Ishikawa (cell line): Measurements from ENCODE around the gene RS1.

ENCODE experiments used
- CEBPB ChIP-seq: IDR thresholded peaks from 2 replicates; pipeline ENCODE4 v1.6.1; 2012
- CREB1 ChIP-seq: IDR thresholded peaks from 2 replicates; pipeline ENCODE4 v1.6.1; 2012; ENCODE audit warnings: low read depth
- EGR1 ChIP-seq: IDR thresholded peaks from 2 replicates; pipeline ENCODE4 v1.6.1; 2012
- EP300 ChIP-seq: IDR thresholded peaks from 2 replicates; pipeline ENCODE4 v1.6.1; 2012; ENCODE audit warnings: borderline replicate concordance
- FOXM1 ChIP-seq: IDR thresholded peaks from 2 replicates; pipeline ENCODE4 v1.6.1; 2012; ENCODE audit warnings: low read depth, borderline replicate concordance
- NFIC ChIP-seq: IDR thresholded peaks from 2 replicates; pipeline ENCODE4 v1.6.1; 2012
- RAD21 ChIP-seq: IDR thresholded peaks from 2 replicates; pipeline ENCODE4 v1.6.1; 2012; ENCODE audit warnings: low read depth
- TAF1 ChIP-seq: IDR thresholded peaks from 2 replicates; pipeline ENCODE4 v1.6.1; 2012; ENCODE audit warnings: low read depth, mild to moderate bottlenecking
- TCF12 ChIP-seq: IDR thresholded peaks from 2 replicates; pipeline ENCODE4 v1.6.1; 2012; ENCODE audit warnings: low read depth
- TEAD4 ChIP-seq: IDR thresholded peaks from 2 replicates; pipeline ENCODE4 v1.6.1; 2012
- YY1 ChIP-seq: IDR thresholded peaks from 2 replicates; pipeline ENCODE4 v1.6.1; 2012; ENCODE audit warnings: low read depth
- ZBTB7A ChIP-seq: IDR thresholded peaks from 2 replicates; pipeline ENCODE4 v1.6.1; 2012; ENCODE audit warnings: low read depth
- TF ChIP-seq, protein P1 (sequence below): IDR thresholded peaks from 2 replicates; pipeline ENCODE4 v1.6.1; 2012
- TF ChIP-seq, protein P2 (sequence below): IDR thresholded peaks from 2 replicates; pipeline ENCODE4 v1.6.1; 2012
- TF ChIP-seq, protein P3 (sequence below): IDR thresholded peaks from 2 replicates; pipeline ENCODE4 v1.6.1; 2012; ENCODE audit warnings: low read depth, mild to moderate bottlenecking

The RS1 gene

DNA sequence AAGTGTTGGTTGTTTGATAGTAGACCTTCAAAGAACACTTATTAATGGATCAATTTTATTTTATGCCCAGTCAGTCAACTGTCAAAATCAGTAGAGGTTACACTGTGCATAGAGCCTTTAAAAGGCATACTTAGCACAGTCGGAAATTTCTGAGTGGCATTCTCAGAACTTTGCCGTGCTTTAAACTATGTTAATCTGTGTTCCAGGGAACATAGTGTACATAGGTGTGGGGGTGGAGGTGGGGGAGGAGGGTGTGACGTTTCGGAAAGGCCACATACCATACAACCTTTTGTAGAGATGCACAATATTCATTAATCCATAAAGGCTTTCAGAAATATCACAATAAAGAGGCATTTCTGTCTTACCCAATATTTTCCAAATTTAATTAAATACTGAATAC is 75.8 kb downstream of the RS1 start:
- TF ChIP-seq TEAD4 (no peak), EP300 (no peak), ZBTB7A (no peak), TCF12 (no peak), NFIC (no peak)
- TF ChIP-seq, protein P1, sequence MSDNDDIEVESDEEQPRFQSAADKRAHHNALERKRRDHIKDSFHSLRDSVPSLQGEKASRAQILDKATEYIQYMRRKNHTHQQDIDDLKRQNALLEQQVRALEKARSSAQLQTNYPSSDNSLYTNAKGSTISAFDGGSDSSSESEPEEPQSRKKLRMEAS = no peak
- TF ChIP-seq, protein P2, sequence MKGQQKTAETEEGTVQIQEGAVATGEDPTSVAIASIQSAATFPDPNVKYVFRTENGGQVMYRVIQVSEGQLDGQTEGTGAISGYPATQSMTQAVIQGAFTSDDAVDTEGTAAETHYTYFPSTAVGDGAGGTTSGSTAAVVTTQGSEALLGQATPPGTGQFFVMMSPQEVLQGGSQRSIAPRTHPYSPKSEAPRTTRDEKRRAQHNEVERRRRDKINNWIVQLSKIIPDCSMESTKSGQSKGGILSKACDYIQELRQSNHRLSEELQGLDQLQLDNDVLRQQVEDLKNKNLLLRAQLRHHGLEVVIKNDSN = no peak

DNA sequence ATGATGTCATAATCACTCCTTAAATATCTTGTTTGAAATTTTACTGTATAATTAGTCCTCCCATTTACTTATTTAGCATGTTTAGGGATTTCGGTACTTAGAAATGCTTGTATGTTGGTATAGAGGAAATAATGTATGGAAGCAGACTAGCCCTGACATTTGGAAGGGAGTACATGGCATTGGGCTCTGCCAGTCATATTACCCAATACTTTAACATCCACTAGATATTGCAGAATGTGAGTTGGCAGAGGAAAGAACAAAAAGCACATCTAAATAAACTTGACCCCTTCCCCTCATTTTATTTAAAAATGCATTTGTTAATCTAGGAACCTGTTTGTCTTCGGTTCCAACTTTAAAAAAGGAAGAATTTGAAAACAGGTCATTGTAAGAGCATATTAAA is 77.8 kb downstream of the RS1 start:
- TF ChIP-seq, protein P2 = no peak
- no peak for TF ChIP-seq FOXM1
- TF ChIP-seq CREB1 = no peak
- TF ChIP-seq TAF1 = no peak
- TF ChIP-seq NFIC = no peak
- no peak for TF ChIP-seq RAD21
- no peak for TF ChIP-seq EGR1
- TF ChIP-seq YY1 = no peak
- TF ChIP-seq, protein P1 = no peak
- TF ChIP-seq TCF12 = no peak
- TF ChIP-seq ZBTB7A = no peak
- TF ChIP-seq, protein P3, sequence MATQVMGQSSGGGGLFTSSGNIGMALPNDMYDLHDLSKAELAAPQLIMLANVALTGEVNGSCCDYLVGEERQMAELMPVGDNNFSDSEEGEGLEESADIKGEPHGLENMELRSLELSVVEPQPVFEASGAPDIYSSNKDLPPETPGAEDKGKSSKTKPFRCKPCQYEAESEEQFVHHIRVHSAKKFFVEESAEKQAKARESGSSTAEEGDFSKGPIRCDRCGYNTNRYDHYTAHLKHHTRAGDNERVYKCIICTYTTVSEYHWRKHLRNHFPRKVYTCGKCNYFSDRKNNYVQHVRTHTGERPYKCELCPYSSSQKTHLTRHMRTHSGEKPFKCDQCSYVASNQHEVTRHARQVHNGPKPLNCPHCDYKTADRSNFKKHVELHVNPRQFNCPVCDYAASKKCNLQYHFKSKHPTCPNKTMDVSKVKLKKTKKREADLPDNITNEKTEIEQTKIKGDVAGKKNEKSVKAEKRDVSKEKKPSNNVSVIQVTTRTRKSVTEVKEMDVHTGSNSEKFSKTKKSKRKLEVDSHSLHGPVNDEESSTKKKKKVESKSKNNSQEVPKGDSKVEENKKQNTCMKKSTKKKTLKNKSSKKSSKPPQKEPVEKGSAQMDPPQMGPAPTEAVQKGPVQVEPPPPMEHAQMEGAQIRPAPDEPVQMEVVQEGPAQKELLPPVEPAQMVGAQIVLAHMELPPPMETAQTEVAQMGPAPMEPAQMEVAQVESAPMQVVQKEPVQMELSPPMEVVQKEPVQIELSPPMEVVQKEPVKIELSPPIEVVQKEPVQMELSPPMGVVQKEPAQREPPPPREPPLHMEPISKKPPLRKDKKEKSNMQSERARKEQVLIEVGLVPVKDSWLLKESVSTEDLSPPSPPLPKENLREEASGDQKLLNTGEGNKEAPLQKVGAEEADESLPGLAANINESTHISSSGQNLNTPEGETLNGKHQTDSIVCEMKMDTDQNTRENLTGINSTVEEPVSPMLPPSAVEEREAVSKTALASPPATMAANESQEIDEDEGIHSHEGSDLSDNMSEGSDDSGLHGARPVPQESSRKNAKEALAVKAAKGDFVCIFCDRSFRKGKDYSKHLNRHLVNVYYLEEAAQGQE = no peak
- TF ChIP-seq CEBPB = no peak

DNA sequence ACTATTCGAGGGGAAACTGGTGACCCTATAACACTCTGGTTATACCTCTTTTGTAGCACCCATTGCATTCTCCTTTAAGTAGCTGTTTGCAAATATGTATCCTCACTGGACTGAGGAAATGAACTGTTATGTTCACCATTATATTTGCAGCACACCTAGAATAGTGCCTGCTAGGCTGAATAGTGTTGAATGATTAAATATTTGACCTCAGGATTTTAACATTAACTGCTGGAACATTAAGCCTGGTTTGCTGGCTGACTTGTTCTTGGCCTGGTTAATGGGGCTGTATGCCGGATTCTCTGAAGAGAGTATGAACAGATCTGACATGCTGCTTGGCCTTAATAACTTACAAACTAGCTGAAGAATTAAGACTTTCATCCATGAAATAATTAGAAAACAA is 80.1 kb downstream of the RS1 start:
- TF ChIP-seq, protein P3 = no peak
- TF ChIP-seq TAF1 (no peak), CEBPB (no peak)
